HG03378 (cell line): ENCODE data around the gene MAP4K3.

ENCODE experiments used
- ATAC-seq: cut with Tn5 transposase; IDR thresholded peaks from one replicate; pipeline ENCODE4 v1.9.1; 2021; ENCODE audit warnings: mild to moderate bottlenecking, moderate library complexity; ENCODE audit not compliant: unreplicated experiment

MAP4K3 gene

DNA sequence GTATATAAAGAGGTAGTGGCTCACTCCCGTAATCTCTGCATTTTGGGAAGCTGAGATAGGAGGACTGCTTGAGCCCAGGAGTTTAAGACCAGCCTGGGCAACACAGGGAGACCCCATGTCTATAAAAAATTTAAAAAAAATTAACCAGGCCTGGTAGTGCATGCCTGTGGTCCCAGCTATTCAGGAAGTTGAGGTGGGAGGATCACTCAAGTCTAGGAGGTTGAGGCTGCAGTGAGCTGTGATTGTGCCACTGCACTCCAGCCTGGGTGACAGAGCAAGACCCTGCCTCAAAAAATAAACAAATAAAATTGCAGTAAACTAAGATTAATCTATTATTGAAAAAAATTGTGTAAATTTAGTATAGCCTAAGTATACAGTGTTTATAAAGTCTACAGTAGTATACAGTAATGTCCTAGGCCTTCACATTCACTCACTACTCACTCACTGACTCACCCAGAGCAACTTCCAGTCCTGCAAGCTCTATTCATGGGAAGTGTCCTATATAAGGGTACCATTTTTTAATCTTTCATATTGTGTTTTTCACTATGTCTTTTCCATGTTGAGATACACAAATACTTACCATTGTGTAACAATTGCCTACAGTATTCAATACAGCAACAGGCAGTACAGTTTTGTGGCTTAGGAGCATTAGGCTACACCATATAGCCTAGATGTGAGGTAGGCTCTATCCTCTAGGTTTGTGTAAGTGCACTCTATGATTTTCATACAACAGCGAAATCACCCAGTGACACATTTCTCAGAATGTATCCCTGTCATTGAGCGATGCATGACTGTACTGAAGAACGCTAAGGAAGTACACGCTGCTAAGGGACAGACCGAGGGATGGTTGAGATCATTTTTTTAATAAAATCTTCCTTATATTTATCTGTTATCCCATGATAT lies 10.4 kb upstream of the MAP4K3 start:
- ATAC-seq, result no peak

DNA sequence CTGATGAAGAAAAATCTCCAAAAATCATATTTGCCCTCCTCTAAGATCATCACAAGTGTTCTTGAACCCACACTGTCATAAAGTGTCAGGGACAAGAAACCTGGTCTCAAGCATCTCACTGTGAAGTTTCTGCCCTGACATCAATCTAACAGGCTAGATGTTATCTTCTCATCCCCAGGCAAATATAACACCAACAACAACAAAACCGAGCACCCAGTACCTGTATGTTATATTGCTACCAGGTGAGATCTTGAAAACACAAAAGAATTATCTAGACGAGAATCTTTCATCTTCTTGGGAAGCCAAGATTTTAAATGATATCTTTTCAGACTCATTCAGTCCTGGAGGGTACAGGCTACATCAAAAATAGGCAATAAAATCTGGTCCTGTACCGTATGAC lies 8.8 kb upstream of the MAP4K3 start:
- no peak for ATAC-seq

DNA sequence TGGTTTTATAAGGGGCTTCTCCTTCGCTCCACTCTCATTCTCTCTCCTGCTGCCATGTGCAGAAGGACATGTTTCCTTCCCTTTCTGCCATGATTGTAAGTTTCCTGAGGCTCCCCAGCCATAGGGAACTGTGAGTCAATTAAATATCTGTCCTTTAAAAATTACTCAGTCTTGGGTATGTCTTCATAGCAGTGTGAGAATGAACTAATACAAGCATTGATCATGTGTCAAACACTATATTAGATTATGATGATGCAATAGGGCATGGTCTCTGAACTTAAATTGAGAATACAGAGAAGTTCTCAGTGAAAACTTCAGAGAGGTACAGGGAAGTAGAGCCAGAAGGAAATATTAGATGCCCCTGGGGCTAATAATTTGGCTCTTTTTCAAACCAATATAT lies 5.9 kb upstream of the MAP4K3 start:
- no peak for ATAC-seq

DNA sequence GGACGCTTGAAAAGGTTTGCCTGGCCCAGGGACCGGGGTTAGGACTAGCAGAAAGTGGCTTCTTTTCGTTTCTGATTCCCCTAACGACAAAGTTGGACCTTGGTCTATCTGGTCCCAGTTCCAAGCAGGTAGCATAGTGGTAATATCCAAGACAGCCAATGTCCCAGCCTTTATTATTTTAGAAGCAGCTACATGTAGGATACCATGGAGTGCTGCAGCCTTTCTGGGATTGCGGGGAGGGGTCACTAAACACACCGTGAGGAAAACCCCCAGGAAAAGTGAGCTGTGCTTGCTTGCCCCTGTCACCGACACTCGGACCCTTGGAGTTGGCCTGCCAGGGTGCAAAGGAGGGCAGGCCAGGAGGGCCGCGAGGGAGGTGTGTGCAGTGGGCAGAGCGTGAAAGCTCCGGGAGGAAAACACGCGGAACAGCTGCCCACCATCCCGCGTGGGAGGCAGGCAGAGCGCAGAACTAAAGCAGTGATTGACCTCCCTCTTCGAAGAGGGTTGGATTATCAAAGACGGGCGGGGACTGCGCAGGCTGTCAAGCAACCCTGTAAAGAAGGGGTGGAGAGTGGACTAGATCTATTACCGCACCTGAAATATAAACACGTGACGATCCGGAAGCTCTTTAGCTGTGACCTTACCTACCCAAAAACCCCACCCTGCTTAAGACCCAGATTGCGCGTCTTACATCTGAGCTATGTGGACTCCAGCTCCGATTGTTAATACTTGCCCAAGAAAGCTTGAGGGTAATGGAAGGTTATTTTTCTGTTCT lies 624 bp upstream of the MAP4K3 start:
- peak; percentile 41 for ATAC-seq

- peak; percentile 0 for ATAC-seq
Measured at GRCh38 chr2:39435741-39436591, 1.1 kb downstream of the MAP4K3 start.

GRCh38 chr2:39435234-39435633 lies 1.9 kb downstream of the MAP4K3 start:
- ATAC-seq, result no peak

GRCh38 chr2:39434233-39434897 lies 2.7 kb downstream of the MAP4K3 start:
- no peak for ATAC-seq

DNA sequence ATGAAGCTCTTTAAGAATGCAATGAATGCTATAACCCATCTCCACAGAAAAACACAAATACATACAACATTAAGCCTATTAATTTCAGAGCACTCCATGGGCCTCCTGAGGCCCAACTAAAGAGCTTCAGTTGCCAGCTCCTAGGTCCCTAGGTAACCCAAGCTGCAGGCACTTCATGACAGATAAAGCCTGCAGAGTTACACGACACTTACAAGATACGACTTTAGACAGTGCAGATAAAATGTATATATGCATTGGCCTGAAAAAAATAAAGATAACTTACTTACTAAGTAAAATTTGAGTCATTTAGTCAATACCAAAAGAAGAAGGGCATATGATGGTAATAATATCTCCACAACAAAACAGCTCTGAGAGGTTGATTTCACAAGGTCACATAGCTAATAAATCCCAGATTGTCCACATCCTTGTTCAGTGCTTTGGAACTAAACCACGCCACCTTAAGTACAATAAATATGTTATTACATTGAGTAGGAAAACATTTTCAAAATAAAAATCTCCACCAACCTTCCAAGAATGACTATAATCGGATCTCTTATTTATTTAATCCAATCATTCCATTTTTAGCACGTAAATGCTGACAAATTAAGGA lies 3.4 kb downstream of the MAP4K3 start:
- ATAC-seq, result no peak

GRCh38 chr2:39432701-39433100 lies 4.4 kb downstream of the MAP4K3 start:
- no peak for ATAC-seq

DNA sequence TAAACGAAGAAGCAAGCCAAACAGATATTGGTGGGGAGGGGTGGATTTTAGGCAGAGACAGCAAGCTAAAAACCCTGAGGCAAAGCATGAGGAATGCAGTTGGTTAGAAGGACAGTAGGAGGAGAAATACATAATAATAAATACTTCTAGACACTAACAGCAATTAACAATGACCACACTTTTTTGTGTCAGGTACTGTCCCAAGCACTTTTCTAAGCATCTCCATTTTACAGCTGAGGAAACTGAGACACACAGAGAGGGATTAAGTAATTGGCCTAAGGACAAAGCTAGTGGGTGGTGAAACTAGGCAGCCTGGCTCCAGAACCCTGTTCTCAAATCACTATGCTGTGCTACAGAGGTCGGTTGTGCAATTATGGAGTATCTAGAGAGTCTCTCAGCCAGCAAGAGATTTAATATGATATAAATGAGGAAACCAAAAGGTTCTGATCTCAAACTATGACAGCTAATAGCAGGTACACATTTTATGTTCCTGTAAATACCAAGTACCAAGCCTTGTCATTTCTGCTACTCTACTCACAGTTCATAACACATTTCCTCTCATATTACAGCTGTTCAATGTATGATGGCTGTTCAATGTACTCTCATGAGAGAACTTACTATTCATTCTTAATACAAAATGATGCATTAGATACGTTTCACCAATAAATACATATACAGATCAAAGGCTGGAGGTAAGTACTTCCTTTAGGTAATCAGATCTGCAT lies 5.3 kb downstream of the MAP4K3 start:
- no peak for ATAC-seq

GRCh38 chr2:39429746-39430145 lies 7.3 kb downstream of the MAP4K3 start:
- no peak for ATAC-seq

GRCh38 chr2:39424951-39425350 lies 12.1 kb downstream of the MAP4K3 start:
- ATAC-seq, result no peak

DNA sequence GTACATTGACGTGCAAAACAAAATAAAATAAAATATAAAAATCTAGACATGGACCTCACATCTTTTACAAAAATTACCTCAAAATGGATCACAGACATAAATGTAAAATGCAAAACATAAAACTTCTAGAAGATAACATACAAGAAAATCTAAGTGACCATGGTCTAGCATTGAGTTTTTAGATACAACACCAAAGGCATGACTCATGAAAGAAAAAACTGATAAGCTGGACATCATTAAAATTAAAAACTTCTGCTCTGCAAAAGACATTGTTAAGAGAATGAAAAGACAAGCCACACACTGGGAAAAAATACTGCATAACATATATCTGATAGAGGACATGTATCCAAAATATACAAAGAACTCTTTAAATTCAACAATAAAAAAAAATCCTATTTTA lies 14.4 kb downstream of the MAP4K3 start:
- ATAC-seq, result no peak

- no peak for ATAC-seq
Measured at GRCh38 chr2:39421354-39421753, 15.7 kb downstream of the MAP4K3 start.

GRCh38 chr2:39419282-39420223 lies 17.5 kb downstream of the MAP4K3 start:
- no peak for ATAC-seq

DNA sequence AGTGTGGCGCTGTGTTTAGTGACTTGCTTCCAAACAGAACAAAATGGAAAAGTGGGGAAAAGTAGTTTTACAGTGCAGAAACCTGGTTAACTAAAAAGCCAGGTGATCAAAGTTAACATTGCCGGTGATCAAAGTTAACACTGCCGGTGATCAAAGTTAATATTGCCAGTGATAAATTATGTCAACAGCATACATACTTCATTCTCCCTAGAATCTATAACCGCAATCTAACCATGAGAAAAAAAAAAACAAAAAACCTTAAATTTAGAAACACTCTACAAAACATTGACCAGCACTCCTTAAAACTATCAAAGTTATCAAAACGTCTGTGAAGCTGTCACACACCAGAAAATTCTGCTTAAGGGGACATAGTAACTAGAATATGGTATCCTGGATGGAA lies 18.6 kb downstream of the MAP4K3 start:
- no peak for ATAC-seq

DNA sequence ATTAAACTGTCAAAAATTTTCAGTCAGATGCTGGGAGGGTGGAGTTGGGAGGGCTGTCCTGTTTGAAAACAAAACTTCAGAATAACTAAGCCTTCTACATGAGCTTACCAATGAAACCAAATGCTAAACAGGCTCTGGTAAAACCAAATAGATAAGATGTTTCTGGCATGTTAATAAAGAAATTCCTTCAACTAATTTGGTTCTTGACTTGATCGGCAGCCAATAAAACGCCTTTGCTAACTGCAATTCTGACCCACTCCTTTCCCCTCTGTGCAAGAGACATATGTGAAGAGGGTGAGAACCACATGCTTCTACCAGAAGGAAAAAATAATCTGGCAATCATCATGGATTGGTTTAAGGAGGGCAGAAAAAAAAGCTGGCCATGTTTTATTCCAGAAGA lies 20.9 kb downstream of the MAP4K3 start:
- ATAC-seq, result no peak

- ATAC-seq, result no peak
Measured at GRCh38 chr2:39413063-39413737, 23.9 kb downstream of the MAP4K3 start.
